G401.6 (cell line): ENCODE data around the gene CACNA1G.

Experiments
- FAIRE-seq: peaks from 2 replicates; lab custom pipeline; 2012; peaks lifted over from hg19 to GRCh38; lab: Jason Lieb, UNC

Gene CACNA1G

DNA sequence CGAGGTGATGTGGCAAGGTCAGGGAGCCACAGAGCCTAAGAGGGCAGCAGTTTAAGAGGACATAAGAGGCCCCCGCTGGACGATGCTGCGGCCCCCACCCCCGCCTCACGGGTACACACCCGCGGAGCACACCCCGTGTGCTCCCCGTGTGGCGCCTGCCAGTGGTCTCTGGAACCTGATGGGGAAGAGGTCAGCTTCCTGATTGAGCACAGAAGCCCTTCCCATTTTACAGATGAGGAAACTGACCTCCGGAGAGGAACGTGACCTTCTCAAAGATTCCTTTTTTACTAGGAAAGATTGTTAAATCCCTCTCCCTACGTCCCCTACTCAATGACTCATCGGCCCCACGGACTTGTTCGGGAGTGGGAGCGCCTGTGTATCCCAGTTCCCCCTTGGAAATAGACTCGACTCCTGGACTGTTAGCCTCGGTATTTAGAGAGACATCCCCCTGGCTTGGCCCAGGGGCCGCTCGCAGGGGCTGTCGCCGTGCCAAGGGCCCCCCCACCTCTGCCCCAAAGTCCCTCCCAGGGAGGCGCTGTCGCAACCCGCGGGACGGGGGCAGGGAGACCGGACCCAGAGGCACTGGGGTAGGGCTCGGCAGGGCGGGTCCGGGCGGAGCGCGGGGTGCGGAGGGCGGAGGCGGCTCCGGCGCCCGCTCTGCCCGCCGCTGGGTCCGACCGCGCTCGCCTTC, 73.9 kb downstream of the CACNA1G start, which contains the start of gene ABCC3:
Gene ABCC3, plus strand, starts transcription at position 658 of the 691 bp plus-strand sequence. CDS start 56 bp downstream, outside the sequence.
- FAIRE-seq, result no peak

DNA sequence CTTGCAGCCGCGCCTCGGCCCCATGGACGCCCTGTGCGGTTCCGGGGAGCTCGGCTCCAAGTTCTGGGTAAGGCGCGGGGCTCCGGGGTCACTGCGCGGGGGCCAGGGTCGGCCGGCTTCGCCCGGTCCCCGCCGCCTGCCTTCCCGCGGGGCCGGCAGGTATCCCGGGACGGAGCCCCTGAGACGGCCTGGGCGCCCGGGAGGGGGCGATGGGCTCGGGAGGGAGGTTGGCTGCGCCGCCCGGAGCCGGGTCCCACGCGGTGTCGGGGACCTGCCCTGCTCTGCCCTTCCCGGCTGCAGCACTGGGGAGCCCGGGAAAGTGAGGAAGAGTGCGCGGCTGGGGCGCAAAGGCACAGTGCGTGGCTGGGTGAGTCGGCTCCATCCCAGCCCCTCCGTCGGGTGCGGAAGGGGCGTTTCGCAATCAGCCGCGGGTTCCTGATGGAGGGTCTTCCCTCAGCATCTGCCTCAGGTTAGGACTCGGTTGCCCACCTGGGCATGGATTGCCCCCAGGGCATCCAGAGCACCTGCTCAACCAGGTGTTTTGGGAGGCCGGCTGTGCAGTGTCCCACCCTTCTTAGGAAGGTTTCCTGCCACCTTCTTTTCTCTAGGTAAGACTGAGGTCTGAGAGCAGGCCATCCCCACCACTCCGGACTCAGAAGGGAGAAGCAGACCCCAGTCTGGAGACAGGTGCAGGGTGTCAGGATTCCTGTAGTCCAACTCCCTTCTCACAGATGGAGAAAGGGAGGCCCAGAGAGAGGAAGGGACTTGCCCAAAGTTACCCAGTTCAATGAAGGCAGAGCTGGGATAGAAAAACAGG, 74.6 kb downstream of the CACNA1G start:
- no peak for FAIRE-seq

DNA sequence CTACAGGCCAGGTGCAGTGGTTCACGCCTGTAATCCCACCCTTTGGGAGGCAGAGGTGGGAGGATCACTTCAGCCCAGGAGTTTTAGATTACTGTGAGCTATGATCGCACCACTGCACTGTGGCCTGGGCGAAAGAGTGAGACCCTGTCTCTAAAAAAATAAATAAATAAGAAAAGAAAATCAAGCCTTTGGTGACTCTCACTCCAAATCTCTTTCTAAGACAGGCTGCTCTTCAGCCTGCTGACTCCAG, 75.1 kb downstream of the CACNA1G start:
- no peak for FAIRE-seq

DNA sequence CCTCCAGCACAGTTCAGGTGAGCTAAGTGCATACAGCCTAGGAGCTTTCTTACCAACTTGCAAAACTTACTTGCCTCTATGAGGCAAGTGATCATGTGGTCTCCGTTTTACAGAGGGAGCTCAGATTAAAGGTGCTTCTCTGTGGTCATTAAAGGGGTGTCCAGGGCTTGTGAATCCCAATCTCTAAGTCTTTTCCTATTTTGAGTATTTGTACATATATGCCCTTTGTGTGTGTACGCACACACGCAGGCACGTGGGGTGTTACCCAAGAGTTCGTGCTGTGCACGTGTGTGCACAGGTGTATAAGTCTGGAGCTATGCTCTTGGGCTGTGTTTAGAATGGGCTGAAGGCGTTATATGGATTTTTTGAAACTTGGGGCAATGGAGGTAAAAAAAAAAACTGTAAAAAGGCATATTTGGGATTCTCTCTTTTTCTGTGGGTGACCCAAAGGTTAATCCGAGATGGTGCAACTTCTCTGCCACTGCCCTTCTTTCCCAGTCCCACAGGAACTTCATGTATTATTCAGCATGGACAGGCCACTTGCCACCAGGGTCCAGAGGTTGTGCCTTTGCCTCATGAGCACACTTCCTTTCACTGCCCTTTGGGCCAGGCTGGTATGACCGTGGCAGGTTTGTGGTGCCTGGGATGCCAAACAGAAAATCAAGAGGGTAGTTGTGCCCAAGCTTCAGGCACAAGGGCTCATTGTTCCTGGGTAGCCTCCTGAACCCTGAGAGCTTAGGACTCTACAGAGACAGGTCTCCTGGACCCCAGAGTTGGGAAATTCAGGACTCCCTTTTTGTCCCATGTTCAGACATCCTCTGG, 75.7 kb downstream of the CACNA1G start:
- FAIRE-seq, result no peak

DNA sequence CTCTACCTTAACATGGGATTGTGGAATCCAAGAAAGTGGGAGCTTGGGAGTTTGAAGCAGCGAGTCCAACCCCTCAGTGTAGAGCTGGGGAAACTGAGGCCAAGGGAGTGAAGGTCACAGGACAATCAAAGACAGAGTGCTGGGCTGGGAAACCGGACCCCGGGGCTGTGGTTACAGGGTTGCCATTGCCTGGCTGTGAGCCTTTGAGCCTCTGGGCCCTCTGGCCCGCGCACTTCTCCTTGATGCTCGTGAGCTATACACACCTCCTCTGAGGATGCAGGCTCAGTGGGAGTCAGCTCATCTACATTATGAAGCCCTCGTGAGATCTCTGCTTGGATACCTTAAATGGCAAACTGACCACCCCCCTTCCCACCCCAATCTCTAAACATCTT, 76.3 kb downstream of the CACNA1G start:
- FAIRE-seq, result no peak

DNA sequence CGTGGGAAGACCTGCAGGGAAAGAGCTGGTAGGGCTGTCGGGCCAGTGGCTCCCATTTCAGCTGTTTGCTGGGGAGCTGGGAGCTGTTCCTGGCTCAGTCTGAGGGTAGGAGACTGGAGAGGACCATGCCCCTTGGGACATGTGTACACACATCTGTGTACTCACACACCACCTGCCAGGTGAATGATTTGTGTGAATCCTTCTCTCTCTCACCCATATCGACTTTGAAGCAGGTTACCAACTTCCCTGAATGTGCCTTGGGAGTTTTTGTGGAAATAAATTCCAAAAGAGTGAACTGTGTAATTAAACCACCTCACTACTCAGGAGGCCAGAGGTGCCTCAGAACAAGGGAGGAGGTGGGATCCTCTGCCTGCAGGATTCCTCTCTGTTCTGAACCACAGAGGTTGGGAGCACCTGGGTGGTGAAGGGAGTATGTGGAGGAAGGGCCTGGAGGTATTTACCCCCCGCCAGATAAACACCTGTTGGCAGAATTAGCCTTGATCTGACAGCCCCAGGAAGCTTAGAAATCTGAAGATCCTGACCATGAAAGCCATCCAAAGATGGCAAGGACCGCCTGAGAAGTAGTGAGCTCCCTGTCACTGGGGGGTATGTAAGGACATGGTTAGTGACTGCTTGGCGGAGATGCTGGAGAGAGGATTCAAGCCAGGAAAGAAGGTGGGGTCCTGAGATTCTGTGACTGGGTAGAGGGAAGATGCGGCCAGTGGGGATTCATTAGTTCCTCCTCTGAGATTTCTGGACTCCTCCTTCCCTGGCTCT, 77.5 kb downstream of the CACNA1G start:
- FAIRE-seq, result no peak

DNA sequence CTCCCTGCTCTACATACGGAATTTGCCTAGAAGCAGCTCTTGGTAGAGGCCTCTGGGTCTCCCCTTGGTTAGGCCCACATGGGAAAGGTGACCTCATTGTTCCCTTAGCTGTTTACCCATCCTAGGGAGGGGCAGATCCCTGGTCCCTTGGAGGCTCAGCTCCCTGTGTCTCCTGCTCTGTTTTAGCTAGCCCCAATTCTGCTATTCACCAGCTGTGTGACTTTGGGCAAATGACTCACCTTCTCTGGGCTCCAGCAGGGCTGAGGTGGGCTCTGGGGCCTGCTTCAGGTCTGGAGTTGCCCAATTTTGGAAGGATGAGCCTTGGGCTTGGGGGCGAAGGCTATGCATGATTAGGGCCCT, 78.1 kb downstream of the CACNA1G start:
- FAIRE-seq, result no peak

DNA sequence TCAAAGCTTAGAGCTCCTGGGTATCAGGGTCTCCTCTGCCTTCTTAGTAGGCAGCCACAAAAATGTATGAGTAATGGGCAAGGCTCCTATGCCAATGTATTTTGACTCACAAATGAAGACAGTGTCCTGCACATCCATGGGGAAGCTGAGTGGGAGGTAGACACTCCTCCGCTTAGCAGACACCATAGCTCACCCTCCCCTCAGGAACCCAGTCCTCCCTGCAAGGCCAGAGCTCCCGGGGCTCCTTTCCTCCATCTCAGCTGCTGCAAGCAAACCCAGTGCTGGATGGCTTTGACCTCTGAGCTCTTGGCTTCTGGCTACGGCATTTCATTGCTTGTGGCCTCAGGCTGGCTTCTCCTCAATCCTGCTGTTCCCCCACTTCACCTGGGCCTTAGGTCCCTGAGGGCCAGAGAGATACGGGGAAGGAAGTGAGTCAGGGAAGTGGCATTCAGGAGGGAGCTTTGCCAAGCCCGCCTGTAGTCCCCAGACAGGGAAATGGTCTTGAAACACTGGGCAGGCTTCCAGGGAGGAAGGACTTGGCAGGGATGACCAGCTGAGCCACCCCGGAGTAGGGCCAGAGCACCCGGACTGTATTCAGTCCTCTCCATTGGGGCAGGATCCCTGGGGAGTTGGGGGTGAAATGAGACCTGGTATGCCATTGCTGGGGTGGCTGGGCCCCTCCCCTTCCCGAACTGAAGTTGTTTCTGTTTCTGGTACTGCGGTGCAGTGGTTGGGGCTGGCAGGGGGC, 78.6 kb downstream of the CACNA1G start:
- FAIRE-seq, result no peak

DNA sequence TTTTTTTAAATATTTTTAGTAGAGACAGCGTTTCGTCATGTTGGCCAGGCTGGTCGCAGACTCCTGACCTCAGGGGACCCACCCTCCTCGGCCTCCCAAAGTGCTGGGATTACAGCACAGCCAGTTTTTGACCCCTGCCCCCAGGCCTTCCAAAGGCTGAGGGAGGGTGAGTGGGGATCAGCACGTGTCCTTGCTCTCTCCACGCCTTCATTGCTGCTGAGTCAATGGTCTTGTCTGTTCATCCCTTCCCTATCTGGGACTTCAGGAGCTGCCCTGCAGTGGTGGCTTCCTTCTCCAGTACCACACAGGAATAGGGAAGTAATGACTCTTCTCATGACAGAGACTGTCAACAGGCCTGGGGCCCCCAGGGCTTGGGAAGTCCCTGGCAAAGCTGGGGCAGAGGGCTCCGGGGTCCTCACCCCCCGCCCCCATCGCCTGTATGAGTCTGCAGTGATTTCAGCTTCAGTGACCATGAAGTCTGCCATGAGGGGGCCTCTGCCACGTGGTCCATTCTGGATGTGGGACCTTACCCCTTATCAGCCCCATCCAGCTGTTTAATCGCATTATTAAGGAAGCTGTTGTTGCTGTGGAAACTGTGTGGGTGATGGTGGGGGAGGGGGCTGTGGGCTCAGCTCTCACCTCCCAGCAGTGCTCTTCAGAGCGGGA, 80.3 kb downstream of the CACNA1G start:
- no peak for FAIRE-seq

DNA sequence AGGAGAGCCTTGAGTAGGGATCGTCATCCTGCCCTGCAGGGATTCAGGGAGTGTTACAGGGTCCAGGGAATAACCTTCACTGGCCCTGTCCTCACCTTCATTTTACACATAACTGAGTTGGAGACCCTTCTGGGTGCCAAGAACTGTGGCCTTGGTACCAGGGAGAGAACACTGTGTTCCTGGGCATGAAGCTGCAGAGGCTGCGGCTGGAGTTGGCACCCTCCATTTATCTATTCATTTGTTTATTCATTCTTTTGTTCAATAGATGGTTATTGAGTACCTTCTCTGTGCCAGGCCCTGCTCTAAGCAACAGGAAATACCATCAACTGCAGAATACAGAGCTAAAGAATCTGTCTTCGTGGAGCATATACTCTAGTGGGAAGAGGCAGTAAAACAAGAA, 80.8 kb downstream of the CACNA1G start:
- no peak for FAIRE-seq

DNA sequence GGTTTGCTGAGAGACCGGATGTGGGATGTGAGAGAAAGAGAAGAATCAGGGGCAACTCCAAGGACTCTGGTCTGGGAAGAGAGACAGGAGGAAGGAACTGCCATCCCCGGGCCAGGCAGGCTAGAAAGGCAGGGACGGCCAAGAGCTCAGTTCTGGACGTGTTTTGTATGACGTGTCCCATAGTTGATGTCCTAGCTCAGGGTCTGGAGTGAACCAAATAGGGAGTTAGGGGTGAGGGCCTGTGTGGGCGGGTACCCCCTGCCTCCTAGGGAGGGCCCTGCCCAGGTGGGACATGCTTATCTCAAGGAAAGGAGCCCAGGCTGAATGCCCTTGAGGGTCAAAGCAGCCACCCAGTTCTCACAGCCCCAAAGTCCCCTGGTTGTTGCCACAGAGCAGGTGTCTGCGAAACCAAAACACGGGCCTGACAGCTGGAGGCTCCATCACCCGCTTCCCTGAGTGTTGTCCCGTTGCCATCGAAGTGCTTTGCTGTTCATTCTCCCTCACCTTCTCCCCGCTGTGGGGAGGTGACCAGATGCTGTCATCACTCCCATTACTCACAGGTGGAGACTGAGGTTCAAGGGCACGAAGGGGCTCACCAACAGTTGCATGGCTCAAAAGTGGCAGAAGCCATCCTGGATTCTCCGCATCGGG, 81.7 kb downstream of the CACNA1G start:
- FAIRE-seq, result no peak

DNA sequence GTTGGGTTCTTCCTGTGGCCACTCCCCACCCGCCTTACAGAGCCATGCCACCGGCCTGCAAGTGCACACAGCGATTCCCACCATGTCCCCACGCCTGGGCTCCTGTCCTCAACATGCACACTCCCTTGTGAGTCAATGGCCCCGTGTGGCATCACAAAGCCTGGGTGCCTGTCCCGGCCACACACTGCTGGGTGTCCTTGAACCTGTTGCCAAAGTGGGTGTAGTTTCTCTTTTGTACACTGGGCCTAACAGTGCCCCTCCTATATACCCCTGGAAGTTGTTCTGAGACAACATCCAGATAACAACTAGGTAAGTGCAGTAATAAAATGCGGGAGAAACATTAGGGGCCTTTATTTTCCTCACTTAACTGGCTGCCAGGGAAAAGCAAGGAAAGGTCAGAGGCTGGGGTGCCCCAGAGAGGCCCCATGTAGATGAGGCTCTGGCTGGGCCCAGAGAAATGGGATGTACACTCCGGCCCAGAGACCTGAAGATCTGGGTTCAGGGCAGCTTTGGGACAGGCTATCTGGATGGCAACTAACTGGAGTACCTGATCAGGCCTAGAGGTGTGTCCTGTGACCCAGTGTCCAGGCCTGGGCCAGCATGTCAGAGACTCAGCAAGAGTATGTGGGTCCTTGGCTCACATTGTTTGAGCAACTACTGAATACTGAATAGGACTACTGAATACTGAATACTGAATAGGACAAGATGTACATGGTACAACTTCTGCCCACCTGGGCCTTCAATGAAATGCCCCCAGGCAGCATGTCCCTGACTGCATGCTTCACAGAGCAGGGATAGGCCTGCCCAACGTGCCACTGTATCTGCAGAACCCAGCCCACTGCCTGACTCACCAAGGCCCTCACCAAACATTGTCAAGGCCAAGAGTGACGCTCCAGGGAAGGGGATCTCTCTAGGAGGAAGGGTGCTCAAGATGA, 82.5 kb downstream of the CACNA1G start:
- no peak for FAIRE-seq

DNA sequence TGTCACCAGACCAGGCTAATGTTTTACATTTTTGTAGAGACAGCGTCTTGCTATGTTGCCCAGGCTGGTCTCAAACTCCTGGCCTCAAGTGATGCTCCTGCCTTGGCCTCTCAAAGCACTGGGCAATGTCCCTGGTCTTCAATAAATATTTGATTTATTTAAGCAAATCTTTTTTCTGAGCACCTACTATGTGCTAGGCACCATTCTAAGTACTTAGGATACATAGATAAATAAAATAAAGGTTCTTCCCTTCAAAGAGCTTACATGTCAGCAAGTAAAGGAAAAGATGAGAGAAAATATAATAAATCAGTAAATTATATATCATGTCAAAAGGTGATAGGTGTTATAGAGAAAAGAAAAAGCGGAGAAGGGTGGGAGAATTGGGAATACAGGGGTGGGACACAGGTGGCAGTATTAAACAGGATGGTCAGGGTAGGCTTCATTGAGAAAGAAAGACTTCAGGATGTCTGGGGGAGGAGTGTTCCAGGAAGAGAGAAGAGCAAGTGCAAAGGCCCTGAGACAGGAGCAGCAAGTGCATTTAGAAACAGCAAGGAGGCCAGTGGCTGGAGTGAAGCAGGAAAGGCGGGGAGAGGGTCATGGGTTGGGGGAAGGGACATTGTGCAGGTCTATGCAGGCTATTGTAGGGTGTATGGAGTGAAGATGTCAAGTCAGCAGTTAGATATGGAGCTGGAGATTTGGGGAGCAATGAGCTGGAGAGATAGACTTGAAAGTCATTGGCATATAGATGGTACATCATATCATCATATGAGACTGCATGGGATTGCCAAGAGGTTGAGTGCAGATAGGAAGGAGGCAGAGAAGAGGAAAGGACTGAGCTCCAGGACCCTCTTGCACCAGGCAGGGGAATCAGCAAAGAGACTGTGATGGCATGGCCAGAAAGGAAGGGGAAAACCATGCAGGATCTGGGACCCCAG, 85.5 kb downstream of the CACNA1G start:
- FAIRE-seq, result no peak

DNA sequence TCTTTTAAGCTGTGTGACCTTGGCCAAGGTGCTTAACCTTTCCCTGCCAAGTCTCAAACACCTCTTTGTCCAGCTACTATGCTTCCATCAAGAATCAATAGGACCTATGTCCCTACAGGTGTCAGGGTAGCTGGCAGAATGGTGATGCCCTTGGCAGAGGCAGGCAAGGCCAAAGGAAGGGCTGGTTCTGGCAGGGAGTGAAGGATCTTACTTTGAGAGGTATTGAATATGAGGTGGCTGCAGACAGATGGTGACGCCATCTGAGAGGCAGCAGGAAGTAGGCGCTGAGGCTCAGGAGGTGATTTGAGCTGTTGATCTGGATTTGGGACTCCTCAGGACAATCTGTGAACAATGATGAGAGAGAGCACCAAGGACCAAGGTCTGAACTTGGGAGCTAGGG, 86.7 kb downstream of the CACNA1G start:
- FAIRE-seq, result no peak

DNA sequence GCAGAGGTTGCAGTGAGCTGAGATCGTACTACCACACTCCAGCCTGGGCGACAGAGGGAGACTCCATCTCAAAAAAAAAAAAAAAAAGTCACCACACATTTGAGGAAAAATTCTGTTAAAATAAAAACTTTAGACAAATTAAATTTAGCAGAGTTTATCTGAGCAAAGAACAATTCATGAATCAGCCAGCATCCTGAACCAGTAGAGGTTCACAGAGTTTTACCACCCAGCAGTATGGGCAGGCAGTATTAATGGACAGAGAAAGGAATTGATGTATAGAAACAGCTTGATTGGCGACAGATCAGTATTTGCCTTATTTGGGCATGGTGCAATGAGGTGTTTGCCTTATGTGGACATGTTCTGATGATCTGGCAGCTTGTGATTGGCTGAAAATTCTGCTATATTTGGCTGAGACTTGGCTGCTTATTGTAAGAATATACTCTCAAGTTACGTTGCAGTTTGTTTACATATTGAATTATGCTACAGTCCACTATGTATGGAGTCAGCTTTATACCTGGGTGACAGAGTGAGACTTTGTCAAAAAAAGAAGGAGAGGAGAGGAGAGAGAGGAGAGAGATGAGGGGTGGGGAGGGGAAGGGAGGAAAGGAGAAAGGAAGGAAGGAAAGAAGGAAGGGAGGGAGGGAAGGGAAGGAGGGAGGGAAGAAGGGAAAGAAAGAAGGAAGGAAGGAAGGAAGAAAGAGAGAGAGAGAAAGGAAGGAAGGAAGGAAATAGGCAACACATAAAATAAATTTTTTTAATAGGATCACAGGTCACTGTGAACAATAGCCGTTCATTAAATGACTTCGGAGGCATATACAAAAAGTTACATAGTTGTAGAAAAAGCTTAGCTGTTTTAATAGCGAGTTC, 88.8 kb downstream of the CACNA1G start:
- FAIRE-seq, result no peak

DNA sequence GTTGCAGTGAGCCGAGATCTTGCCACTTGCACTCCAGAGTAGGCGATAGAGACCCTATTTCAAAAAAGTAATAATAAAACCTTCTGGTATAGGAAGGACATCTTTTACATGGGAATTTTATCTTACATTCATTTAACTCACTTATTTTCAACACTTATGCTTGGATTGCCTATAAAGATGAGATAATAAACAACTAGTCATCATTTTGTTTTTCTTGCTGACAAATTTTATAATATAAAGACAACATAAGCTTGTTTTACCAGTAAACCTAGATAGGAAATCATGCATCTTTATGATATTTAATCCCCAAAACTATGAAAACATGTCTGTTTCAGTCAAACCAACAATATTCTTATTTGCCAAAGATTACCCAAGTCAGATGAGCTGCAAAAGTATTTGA, 91.1 kb downstream of the CACNA1G start:
- no peak for FAIRE-seq

DNA sequence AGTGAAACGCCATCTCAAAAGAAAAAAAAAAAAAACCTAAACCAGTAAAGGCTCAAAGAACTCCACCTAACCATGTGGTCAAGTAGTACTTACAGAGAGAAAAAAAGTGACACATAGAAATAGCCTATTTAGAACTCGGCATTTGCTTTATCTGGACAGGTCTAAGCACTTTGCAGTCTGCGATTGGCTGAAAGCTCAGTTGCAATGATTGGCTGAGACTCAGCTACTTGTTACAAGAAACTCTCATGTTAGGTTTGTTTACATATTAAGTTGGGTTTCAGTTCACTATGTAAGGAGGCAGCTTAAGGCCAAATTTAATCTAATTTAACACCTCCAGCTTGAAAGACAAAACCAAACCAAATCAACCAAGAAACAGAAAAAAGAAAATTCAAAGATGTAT, 93.2 kb downstream of the CACNA1G start:
- FAIRE-seq, result no peak
